GDM1 (cell line): ENCODE data around the gene ALG1L2.
"Not testable (repeated sequence)": the region's sequence is repeated elsewhere in the genome, so short reads cannot be mapped to it uniquely, and the experiment has no call there.

ENCODE experiments used
- DNase-seq: peaks from one replicate; lab custom pipeline; 2025; lab: John Stamatoyannopoulos, UW

The ALG1L2 gene

DNA sequence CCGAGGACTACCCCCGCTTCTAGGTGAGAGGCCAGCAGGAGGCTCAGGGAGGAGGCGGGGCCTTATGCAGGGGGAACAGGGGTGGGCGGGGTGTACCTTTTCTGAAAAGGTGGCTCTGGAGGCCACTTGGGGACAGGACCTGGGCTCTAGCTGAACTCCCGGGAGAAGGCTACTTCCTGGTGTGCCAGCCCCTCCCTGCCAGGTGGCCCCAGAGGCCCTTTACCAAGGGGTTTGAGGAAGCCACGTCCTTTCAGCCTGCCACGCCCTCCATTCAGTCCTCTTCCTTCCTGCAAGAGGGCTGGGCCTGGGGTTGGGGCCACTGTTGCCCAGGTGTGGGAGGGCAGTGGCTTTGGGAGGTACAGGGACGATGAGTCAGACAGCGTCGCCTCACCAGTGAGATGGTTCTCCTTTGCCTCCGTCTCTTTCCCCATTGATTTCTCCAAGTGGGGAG lies 12.9 kb downstream of the ALG1L2 start:
- DNase-seq: peak; percentile 51

DNA sequence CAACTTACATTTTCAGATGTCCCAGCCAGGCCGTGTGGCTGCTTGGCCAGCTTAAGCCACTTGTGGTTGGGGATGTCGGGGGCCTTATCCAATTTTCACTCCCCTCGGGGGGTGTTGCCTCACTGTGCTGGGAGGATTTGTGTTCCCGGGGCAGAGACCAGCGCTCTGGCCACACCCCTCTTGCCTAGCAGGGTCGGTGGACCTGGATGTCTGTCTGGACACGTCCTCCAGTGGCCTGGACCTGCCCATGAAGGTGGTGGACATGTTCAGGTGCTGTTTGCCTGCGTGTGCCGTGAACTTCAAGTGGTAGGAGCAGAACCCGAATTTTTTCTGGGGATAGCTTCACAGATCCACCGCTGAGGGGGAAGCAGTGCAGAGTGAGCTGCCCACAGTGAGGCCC lies 14.2 kb downstream of the ALG1L2 start:
- not testable (repeated sequence) for DNase-seq

- DNase-seq: not testable (repeated sequence)
These were observed 15.5 kb downstream of the ALG1L2 start for GRCh38 chr3:130097096-130097495.

DNA sequence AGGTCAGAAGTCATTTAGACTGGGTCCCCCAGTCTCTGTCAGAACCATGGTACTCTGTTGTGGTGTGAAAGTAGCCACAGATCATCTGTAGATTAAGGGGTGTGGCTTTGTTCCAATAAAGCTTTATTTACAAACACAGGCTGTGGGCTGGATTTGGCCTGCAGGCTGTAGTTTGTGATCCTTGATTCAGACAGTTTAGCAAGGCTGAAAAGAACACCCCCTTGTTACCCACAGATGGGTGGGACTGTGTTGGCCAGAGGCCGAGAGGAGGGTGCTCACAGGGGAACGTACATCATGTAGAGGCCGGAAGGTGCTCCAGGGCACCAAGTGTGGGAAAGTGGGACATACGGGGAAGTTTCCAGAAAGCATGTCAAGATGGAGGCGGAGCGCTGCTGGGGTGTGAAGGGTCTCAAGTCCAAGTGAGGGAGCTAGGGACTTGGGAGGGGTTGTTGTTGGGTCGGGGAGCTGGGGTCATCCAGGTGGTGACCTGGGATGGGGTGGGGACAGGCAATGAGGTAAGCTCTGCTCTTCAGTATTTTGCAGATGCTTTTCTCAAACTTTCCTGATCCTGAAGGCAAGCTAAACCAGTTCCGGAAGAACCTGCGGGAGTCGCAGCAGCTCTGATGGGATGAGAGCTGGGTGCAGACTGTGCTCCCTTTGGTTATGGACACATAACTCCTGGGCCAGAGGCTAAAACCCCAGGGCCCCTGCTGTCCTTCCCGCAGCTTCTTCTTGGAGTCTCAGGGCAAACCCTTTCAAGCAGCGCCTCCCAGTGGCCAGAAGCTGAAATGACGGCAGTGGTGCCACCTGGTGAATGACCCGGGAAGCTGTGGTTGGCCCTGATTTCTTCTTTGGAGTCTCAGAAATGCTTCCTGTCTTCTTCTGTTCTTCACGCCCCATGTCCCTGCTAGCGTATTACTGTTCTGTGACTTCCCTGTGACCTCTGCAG lies 16.3 kb downstream of the ALG1L2 start:
- DNase-seq: not testable (repeated sequence)

- DNase-seq: not testable (repeated sequence)
These were observed 17.2 kb downstream of the ALG1L2 start for GRCh38 chr3:130098639-130099385.

DNA sequence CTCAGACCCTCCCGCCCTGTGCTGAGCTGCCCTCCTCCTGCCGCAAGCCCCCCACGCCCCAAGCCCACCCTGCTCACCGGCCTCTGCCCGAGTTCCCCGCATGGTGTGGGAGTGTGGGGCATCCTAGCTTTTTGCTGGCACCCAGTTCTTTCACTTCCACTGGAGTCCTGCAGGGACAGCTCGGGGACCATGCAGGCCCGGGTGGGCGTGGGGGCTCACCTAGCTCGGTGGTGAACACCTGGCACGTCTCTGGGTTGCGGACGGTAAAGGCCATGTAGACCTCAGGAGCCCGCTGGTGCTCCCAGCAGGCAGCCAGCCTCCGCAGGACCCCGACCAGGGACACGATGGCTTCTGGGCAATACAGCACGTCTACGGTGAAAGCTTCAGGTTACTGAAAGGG lies 20.9 kb downstream of the ALG1L2 start:
- DNase-seq: not testable (repeated sequence)

- DNase-seq: not testable (repeated sequence)
These were observed 22.6 kb downstream of the ALG1L2 start for GRCh38 chr3:130104191-130104590.

DNA sequence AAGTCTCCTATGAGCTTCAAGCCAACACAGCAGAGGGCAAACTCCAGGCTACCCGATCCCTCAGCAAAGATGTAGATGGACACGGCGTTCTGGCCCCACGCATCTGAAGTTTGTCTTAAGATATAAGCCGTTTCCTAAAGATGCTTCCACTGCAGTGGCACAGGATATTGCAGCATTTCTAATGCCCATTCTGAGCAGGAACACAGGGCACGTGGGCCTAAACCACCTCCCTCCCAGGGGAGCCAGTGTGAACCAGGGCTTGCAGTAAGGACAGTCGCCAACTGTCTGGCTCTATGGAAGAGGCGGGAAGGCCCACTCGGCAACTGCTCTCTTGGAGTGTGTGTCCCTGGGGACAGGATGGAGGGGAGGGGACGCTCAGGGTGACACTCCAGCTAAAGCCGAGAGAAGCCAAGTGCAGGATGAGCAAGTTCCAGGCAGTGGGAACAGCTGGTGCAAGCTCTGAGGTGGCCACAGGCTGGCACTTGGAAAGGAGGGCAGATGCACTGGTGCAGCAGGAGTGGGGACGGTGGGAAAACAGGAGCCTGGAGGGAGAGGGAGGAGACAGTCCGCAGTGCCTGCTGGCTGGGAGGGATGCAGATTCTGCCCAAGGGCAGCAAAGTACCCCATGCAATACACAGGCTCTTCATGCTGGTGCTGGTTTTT lies 25.8 kb downstream of the ALG1L2 start:
- DNase-seq: not testable (repeated sequence)

DNA sequence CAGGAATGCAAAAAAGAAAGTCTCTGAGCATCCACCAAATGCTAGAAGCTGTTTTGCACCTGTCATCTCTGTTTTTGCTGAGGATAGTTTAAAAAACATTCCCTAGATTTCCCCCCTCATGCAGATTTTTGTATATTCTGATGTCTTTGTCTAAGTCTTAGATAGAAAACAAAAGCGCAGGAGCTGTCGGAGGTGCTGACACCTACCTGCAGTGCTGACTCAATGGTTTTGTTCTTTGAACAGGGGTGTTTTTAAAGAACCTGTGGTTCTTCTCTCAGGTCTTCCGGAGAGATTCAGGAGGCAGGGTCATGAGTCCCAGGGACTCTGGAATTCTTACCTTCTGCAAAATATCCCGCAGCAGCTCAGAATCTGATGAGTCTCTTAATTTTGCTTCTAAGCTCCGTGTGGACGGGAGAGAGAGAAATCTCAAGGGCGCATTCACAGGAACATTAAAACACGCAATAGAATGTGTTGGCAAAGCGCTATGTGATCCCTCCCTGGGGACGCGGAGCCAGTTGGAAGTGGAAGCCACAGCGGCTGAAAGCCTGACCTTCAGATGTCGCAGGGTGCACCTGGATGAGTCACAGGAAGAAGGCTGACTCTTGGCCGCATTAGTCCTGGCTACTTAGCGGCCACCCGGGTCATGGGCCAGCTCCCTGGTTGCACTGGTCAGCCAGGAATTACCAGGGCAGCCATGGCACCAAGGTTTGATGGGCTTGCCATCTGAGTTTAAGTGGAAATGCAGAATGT lies 27.4 kb downstream of the ALG1L2 start:
- not testable (repeated sequence) for DNase-seq

DNA sequence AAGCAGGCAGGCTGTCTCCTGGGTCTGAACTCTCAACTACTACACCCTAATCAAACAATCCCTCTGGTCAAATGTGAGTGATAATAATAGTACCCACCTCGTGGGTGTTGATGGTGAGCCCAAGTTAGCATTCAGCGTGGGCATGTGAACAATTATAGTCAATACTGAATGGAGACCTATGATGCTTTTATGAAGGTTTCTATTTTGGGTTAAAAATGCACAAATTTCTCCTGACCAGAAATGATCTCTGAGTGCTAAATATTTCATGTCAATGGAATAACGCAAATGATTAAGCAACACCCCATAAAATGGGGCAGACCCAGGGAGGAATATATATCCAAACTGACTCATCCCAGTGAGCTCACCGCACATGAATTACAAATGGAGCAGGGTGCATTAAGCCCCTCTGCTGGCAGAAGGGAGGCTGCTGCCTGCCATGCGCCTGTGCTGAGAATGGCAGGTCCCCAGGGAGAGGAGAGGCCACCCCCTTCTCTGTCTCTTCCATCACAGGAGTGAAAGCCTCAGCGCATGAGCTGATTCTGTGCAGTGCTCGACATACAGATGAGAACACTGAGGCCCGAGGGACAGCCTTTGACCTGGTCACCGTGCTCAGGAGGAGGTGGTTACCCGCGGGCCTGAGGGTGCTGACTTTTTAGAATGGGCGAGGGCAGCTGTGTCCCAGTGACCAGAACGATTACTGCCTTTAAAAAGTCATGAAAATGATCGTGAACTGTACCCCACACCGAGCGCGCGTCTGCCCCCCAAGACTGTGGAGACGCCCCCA lies 28.9 kb downstream of the ALG1L2 start:
- not testable (repeated sequence) for DNase-seq

- DNase-seq: peak; percentile 99
These were observed 29.7 kb downstream of the ALG1L2 start for GRCh38 chr3:130111185-130111864.

- DNase-seq: peak; percentile 99
These were observed 30.5 kb downstream of the ALG1L2 start for GRCh38 chr3:130111865-130112747.

- DNase-seq: not testable (repeated sequence)
These were observed 31.1 kb downstream of the ALG1L2 start for GRCh38 chr3:130112748-130113073.

DNA sequence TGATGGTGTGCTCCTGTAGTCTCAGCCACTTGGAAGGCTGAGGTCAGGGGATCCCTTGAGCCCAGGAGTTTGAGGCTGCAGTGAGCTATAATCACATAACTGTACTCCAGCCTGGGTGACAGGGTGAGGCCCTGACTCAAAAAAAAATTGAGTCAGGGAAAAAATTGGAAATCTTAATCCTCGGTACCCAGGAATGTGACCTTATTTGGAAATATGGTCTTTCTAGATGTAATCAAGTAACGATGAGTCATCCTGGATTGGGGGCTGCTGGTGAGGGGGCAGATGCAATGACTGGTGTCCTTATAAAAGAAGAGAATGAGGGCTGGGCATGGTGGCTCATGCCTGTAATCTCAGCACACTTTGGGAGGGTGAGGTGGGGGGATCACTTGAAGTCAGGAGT lies 33.8 kb downstream of the ALG1L2 start:
- DNase-seq: not testable (repeated sequence)

DNA sequence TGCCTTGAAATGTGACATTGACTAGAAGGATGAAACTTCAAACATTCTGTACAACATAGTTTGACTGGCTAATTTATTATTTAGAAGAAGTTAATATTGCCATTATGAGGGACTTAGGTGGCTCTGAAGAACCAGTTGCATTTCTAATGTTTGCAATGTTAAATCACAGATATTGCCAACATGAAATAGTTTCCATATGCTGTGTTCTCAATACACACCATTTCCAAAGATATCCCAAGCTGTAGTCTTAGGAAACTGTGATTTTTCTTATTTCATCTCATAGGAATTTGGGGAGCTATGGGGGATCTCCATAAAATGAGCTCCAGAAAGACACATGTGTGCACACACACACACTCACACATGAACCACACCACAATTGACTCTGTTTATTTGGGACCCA lies 36.3 kb downstream of the ALG1L2 start:
- no peak for DNase-seq

GRCh38 chr3:130119824-130120223 lies 38.2 kb downstream of the ALG1L2 start:
- not testable (repeated sequence) for DNase-seq

DNA sequence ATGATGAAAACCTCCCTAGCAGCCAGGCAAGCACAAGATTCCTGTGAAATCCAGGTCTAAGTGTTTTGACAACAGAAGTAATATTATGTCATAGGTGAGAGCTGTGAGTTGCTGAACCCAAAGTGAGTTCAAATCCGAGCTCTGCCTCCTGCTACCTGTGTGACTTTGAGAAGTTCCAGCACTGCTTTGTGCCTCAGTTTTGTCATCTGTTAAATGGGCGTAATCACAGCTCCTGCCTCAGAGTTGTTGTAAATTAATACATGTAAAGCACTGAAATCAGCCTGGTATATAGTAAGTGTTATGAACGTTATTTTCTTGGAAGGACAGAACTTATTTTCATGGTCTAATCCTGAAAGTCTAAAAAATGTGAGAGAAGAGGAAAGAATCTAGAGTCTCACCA lies 38.7 kb downstream of the ALG1L2 start:
- DNase-seq: not testable (repeated sequence)

- DNase-seq: not testable (repeated sequence)
These were observed 41.5 kb downstream of the ALG1L2 start for GRCh38 chr3:130122891-130123775.
